HG02884 (cell line): ENCODE data around the gene COMMD1.
A peak's percentile ranks its signal among the peaks of the same experiment; 100 is the strongest.
"Not testable (repeated sequence)": the region's sequence is repeated elsewhere in the genome, so short reads cannot be mapped to it uniquely, and the experiment has no call there.

Experiments used
- ATAC-seq: cut with Tn5 transposase; IDR thresholded peaks from one replicate; pipeline ENCODE4 v1.9.1; 2021; ENCODE audit warnings: mild to moderate bottlenecking, moderate library complexity; ENCODE audit not compliant: unreplicated experiment

Gene COMMD1

DNA sequence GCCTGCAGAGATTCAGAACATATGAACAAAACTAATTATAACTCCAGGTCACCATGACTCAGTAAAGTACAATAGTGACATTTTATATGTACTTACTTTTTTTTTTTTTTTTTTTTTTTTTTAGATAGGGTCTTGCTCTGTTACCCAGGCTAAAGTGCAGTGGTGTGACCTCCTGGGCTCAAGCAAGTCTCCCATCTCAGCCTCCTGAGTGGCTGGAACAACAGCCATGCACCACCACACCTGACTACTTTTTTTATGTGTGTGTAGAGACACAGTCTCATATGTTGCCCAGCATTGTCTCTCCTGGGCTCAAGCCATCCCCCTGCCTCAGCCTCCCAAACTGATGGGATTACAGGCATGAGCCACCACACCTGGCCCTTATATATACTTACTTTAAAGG is 159.8 kb downstream of the COMMD1 start:
- no peak for ATAC-seq

DNA sequence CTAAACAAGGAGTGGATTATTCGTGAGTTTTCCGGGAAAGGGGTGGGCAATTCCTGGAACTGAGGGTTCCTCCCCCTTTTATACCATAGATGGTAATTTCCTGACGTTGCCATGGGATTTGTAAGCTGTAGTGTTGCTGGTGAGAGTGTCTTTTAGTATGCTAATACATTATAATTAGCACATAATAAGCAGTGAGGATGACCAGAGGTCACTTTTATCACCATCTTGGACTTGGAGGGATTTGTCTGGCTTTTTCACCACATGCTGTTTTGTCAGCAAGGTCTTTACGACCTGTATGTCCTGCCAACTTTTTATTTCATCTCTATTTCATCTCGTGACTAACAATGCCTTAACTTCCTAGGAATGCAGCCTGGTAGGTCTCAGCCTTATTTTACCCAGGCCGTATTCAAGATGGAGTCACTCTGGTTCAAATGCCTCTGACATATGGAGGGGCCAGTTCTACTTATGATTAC is 165.7 kb downstream of the COMMD1 start:
- ATAC-seq: no peak

DNA sequence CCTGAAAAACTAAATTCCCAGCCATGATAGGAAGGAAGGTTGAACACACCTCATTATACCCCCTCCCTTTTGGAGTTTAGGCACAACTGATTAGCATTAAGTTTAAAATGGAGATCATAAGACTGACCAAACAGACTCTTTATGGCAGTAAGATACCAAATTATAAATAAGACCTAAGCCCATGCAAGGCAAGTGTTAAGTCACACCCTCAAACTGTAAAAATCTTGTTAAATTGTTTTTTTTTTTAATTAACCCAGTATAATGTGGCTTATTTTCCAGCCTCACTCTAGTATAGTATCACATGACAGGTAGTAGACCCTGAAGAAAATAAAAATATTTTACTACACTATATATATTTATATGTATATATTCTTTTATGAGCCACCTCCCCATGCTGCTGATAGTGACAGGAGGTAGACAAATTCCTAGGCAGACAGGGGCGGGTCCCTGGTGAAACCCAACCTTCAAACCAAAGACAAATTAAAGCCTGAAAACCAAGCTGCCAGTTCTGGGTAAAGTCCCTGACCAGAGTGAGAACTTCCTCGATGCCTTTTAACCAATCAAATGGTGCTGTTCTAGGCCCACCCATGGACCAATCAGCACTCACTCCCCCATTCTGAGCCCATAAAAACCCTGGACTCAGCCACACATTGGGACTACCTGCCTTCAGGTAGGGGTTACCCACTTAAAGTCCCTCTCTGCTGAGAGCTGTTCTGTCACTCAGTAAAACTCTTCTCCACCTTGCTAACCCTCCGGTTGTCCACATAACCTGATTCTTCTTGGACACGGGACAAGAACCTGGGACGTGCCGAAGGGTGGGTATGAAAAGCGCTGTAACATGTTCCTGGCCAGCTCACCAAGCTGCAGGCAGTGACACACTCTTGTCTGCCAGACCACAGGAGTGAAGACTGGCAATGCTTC is 166.5 kb downstream of the COMMD1 start:
- no peak for ATAC-seq

DNA sequence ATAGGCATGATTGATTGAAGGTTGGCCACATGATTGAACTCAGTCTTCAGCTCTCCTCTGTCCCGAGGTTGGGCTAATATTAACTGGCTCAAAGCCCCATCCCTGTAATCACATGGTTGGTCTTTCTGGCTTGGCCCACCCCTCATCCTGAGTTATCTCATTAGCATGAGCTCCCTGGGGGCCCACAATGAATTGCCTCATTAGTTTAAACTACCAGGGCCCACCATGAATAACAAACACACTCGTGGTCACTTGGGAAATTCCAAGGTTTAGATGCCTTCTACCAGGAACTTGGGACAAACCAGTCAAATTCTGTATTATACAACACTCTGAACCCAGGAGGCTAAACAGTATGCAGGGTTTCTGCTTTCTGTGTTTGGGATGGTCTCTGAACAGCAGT is 168.8 kb downstream of the COMMD1 start:
- no peak for ATAC-seq

DNA sequence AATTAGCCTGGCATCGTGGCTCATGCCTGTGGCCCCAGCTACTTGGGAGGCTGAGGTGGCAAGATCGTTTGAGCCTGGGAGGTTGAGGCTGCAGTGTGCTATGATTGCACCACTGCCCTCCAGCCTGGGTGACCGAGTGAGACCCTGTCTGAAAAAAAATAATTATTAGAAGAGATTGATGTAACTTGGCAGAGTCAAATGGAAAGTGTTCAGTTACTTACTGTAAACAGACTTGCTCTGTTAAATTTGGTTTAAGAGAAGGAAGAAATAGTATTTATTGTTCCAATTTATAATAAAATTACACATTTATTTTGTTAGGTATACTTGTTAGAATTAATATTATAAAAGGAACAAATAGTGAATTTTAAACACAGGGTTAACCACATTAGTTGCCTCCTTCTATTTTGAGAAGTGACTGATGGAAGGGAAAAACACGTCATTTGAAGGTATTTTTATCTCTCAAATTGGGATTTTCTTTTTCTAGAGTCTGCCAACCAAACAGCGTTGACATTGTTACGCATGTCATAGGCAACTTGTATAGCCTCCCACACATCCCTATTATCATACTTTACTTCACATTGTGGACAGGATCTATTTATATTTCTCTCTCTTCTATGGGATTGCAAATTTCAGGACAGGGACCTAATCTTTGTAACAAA is 171.6 kb downstream of the COMMD1 start:
- ATAC-seq: no peak

DNA sequence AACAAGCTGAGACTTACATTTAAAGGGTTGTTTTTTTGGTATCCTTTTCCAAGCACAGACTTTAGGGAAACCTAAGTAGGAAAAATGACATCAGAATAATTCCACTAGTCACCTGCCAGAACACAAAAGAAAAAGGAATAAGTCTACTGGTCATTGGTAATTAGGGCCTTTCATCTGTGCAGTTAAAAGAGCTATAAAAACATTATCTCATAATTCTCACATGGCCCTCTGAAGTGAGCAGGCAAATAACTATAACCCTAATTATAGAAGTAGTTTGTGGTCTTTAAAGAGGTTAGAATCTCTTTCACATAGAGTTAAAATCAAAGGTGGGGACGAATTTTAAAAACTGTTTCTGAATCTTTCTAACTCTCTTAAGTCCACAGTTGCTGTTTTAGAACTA is 179.3 kb downstream of the COMMD1 start:
- ATAC-seq: no peak

DNA sequence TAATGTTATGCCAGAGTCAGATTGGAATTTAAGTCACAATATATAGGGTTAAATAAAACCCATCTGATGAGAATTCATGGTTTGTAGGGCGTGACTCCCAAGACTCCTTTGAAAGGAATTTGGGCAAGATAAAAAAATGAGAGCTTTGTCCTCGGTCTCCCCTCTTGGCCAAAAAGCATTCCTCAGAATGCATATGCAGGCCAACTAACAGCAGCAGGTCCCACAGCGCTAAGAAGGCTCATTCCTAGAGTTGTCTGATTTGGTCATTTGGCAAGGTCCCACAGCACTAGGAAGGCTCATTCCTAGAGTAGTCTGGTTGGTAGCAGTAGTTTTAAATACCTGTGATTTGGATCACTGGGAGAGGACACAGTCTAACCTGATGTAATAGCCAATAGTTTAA is 184.2 kb downstream of the COMMD1 start:
- no peak for ATAC-seq

DNA sequence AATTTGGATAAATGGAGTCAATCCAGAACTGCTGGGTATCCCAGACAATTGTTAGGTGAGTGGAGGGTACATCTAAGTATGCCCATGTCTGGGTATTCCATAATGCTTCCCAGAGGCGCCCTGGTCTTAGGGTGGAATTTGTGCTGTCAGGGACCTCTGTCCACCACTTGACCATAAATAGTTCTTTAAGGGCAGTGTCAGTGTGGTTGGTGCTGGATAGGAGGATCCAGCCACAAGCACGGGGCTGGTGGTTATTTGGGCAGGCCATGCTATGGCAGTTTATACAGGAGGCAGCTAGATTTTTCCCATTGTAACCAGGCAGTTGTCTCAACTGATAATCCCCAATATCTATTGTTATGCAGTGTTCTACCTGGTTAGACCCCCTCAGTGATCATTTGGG is 186.0 kb downstream of the COMMD1 start:
- no peak for ATAC-seq

DNA sequence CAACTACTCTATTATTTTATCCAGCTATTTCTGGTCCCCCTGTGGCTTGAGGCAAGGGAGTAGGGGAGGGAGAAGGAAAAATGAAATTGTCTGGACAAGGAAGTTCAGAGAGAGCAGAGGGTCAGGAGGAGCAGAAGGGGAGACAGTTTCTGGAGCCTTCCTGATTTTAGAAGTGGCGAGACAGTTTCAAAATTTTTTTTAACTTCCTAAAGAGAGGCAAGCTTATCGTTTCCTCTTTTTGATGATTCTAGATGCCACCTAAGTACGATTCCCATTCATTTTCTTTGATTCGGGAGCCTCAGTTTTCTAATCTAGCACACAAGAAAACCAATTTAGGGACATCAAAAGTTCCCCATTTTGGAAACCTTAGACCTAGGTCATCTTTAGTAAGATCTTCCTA is 193.6 kb downstream of the COMMD1 start:
- no peak for ATAC-seq

DNA sequence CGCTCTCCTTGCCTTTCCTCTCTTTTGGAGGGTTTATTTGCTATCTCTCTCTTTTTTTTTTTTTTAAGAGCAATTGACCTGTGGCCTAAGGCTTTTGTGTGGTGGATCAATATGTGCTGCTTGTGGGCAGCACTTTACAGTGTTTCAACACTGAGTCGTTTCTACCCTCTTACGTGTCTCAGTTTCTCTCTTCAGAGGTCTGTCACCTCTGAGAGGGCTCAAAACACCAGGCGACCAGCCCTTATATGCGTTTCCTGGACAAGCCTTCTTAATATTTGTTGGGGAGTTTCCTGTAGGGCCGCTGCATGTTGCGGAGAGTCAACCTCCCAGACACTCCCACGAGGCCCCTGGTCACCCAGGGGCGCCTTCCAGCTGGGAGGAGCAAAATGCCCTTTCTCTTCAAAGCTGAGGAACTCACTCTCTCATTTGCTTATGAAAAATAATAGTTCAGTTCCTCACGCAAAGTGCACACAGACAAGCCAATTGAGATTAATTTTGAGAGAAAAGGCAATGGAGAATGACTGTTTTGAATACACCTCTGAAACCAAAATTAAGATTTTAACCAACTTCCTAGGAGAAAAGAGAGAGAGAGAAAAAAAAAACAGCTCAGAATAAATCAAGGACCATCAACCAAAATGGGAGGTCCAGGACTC is 194.2 kb downstream of the COMMD1 start:
- peak; percentile 82 for ATAC-seq

DNA sequence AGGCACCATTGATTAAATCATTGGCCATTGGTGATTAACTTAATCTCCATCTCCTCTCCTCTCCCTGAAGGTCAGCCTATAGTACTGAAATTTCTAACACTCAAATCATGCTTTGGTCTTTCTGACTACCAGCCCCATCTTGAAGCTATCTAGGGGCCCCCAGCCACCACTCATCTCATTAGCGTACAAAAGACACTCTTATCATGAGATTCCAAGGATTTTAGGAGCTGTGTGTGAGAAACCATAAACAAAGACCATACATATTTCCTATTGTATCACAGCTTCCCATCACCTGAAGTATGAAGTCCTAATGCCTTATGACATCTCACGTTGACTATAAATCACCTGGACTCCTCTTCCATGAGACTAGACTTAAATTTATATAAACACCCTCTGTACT is 196.4 kb downstream of the COMMD1 start:
- ATAC-seq: no peak

DNA sequence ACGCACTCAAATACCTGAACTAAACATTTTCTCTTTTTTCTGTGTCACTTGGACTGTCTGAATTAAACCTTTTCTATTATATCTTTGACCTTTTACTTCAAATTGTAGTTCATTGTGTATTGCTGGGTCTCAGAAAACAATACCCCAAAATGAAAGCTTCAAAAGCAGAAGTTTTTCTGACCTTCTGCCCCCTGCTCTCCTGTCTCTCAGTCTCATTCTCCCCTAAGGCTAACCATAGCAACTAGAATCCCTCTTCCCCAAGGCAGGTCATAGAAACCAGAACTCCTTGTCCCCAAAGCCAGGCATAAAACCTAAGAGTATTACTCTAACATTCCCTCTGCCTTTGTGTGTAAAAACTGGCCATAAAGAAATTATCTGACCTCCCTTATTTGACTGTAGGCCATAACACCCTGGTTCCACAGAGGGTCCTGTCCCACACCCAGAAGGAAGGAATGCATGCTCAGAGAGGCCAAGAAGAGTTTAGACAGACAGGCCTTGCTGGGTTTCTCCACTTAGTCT is 197.0 kb downstream of the COMMD1 start:
- ATAC-seq: no peak

DNA sequence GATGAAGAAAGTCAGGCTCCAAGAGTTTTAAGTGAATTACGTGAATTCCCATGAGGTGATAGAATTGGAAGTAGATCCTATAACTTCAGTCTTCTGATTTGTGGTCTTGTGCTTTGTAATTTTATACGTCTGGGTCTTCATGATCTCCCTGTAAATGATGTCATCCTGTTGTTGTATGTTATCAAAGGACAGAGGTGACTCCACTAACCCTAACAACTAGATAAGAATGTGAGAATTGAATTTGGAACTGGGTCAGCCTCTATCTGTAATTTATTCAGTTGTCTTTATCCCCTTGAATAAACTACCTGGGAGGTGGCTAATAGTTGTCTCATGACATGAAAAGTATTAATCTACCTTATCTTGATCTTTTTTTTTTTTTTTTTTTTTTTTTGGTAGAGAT is 204.1 kb downstream of the COMMD1 start:
- ATAC-seq: no peak

DNA sequence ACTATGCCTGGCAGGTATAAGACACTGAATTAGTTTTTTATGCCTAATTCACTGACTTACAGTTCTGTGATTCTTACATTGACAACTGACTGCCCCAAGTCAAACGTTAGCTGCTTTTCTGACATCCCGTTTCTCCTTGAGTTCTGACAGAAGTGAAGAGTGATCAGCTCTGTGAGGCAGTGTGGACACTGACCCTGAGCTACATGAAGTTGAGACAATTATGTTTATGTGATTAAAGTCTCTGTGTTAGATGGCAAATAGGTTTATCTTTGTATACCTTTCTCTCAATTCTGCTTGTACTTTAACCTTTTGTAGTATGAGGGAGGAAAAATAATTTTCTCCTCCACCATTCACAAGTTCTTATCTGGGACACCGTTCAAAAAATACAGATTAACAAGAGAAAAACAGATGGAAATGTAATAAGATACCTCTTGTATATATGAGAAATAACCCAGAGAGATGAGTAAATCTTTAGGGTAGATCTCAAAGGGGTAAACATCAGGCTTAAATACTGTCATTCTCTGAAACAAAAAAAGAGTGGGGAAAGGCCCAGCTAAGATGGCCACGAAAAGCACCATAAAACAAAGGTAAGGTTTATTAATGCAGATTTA is 205.0 kb downstream of the COMMD1 start:
- ATAC-seq: no peak

DNA sequence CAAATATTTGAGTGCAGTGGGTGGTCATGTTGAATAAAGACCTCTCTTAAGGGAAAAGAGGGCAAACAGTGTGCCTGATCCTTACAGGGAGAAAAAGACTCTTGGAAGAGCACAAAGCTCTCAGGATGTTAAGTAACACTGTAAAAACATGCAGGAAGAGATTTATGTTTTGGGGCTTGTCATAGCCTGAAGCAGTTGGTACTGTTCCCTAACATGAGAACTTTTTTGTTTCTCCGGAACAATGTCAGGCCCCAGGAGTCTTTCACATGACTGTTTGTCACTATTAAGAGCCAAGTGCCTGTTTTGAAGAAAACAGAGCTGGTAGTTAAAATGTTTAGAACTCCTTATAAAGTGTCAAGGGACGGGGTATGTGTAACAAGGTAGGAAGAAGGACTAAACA is 206.7 kb downstream of the COMMD1 start:
- ATAC-seq: no peak

DNA sequence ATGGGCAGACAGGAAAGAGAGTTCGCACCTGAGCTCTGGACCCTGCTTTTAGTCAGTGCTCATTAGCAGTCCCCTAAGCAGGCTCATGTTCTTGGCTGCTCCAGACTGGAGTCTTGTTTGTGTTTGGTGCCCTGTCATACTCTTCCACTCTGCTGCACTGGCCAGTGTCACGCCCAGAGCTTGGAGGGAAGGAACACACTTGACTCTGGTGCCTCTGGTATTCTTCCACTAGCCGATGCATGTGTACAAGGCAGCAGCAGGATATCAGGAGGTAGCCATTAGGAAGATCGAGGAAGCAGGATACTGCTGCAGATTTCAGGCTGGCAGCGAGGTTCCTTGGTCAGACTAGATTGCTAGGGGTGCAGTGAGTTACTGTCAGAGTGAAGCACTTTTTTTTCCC is 209.1 kb downstream of the COMMD1 start:
- ATAC-seq: no peak

DNA sequence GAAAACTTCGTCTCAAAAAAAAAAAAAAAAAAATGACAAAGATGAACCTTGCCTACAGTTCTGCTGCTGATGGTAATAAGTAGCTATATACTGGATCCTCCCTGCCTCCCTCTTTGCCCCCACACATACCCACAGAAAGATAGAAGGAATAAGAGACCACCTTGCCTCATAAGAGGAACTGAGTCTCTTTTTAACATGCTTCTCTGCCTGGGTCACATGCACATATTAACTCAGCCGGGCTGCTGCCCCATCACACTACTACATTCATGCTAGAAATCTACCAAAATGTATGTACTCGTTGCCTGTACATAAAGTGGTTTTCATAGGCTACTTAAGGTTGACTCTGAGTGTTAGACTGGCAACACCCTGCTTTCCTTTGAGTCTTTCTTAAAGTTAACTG is 211.5 kb downstream of the COMMD1 start:
- no peak for ATAC-seq

DNA sequence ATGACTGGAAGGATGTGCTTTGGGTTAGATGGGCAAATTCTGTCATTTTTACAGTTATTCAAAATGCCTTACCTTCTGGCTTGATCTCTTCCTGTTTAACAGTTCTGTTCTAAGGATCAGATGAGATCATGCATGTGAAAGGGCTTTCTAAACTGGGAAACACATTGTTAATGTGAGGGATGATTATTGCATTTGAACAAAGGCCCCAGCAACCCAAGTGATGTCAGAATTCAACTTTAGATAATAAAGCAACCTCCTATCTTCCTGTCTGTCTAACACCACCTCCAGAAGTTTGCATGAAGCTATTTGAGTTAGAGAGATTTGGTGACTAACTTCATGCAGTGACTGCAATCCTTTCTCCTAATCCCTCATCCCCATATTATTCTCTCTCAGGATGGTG is 212.7 kb downstream of the COMMD1 start:
- ATAC-seq: no peak

DNA sequence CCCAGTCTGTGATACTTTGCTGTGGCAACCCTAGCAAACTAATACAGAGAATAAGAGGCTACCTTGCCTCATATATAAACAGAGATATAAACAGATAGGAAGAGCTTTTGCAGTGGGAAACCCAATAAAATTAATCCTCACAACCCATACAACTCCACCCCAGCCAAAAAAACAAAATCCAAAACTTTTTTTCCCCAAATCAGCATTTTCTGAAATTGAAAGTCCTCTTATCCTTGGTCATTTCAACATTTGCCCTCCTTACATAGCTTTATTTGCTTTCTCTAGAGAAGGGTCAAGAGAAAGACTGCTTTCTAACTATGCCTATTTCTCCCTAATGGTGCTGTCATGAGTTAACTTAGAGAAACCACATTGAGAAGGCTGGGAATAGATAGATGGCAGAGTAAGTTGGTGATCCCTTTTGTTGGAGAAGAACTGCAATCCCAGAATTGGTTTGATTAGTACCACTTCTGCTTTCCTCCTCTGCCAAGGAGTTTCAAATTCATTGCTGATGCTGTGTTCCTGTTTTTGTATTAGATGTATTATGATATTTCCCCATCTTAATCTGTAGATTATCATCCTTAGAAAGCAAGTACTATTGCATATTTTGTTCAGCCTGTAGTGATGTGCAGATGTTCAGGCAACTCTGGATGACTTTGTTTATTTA is 214.0 kb downstream of the COMMD1 start:
- ATAC-seq: no peak

DNA sequence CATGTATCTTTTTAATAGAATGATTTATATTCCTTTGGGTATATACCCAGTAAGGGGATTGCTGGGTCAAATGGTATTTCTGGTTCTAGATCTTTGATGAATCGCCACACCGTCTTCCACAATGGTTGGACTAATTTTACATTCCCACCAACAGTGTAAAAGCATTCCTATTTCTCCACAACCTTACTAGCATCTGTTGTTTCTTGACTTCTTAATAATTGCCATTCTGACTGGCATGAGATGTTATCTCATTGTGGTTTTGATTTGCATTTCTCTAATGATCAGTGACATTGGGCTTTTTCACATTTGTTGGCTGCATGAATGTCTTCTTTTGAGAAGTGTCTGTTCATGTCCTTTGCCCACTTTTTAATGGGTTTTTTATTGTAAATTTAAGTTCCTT is 220.8 kb downstream of the COMMD1 start:
- ATAC-seq: not testable (repeated sequence)
